ENCODE data around the gene DRC3. TPM values are rescaled to one million over a fixed set of nuclear protein-coding genes. Genes with fewer than 3 reads are reported as not detected.

Gene DRC3
- total RNA-seq, 1 donor from 2014 or later, result 0.74 TPM

DNA sequence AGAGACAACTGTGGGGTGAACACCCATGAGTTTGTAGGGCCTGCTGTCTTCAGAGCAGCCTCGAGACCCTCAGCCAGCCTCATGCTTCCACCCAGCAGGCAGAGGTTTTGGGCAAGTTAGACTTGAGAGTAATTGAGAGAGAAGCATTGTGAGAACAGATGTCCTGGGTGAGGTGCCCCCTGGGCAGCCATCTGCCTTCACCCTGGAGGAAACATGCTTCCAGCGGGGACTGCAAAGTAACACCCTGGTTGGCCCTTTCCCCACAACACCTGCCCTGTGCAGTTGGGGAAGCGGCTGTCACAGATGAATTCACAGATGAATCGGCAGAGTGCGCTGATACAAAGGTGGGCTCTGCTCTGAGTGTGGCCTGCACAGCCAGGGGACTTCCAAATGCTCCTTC is 42.9 kb downstream of the DRC3 start:
- no peaks in the 10 kb centered on the region for H3K27me3 ChIP-seq
- H3K9me3 ChIP-seq, result no peaks in the 10 kb centered on the region
- intact Hi-C loops (cut with DNase I), result no loop called here
- no peak for TF ChIP-seq POLR2A (IDR thresholded peaks at IDR 0.05)
- no peak for TF ChIP-seq POLR2AphosphoS5 (IDR thresholded peaks at IDR 0.05; ENCODE audit: insufficient read depth in 1 of 2, low read depth in 1 of 2)
- TF ChIP-seq, protein P1, sequence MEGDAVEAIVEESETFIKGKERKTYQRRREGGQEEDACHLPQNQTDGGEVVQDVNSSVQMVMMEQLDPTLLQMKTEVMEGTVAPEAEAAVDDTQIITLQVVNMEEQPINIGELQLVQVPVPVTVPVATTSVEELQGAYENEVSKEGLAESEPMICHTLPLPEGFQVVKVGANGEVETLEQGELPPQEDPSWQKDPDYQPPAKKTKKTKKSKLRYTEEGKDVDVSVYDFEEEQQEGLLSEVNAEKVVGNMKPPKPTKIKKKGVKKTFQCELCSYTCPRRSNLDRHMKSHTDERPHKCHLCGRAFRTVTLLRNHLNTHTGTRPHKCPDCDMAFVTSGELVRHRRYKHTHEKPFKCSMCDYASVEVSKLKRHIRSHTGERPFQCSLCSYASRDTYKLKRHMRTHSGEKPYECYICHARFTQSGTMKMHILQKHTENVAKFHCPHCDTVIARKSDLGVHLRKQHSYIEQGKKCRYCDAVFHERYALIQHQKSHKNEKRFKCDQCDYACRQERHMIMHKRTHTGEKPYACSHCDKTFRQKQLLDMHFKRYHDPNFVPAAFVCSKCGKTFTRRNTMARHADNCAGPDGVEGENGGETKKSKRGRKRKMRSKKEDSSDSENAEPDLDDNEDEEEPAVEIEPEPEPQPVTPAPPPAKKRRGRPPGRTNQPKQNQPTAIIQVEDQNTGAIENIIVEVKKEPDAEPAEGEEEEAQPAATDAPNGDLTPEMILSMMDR (IDR thresholded peaks at IDR 0.05), result no peak
- H3K4me1 ChIP-seq, result no peaks in the 10 kb centered on the region
- peaks cover 0 to 10% of the 10 kb centered on the region in 2 donors for H3K36me3 ChIP-seq
- no peak overlapping the region for H3K4me3 ChIP-seq
- DNase-seq (ENCODE audit: extremely low spot score in 2 of 2), result no peak
- no peak overlapping the region for H3K27ac ChIP-seq

DNA sequence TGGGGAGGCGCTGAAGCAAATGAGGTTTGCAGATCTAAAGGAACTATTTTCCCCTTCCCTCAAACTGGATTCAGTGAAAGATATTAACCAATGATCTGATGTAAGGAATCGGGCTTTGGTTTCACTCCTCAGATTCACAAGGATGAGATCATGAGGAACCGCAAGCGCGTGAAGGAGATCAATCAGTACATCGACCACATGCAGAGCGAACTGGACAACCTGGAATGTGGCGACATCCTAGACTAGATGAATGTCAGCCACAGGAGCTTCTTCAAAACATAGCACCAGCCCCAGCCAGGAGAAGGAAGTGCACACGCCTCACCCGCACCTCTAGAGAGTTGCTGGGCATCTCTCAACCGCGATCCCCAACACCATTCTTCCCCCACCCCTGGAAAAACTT is 43.8 kb downstream of the DRC3 start:
- DNase-seq (ENCODE audit: extremely low spot score in 2 of 2), result no peak
- Histone ChIP-seq H3K27ac (no peak overlapping the region), H3K36me3 (peaks cover 0 to 16% of the 10 kb centered on the region in 2 donors), H3K4me3 (no peak overlapping the region), H3K4me1 (no peaks in the 10 kb centered on the region), H3K9me3 (no peaks in the 10 kb centered on the region), H3K27me3 (no peaks in the 10 kb centered on the region)
- TF ChIP-seq POLR2A (IDR thresholded peaks at IDR 0.05), result no peak
- no peak for TF ChIP-seq POLR2AphosphoS5 (IDR thresholded peaks at IDR 0.05; ENCODE audit: insufficient read depth in 1 of 2, low read depth in 1 of 2)
- TF ChIP-seq, protein P1 (IDR thresholded peaks at IDR 0.05), result no peak
- intact Hi-C loops (cut with DNase I), result no loop called here

DNA sequence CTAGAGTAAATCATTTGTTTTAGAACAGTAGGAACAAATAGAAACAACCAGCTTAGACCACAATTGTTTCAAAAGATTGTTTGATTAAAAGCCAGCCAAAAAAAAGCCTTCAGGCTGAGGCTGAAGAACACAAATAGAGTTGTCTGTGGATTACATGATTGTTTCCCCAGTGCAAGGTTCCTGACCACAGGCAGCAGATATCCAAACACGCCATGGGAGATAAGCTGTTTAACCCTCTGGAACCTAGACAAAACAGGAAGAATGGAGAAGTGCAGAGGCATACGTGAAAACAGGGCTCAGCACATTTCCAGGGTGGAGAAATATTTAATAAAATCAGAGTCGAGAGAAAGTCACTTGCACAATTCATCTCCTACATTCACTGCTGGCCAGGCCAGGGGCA is 45.3 kb downstream of the DRC3 start:
- no peak overlapping the region for H3K4me3 ChIP-seq
- H3K36me3 ChIP-seq, result peaks cover 0 to 20% of the 10 kb centered on the region in 2 donors
- H3K27ac ChIP-seq, result no peak overlapping the region
- no peaks in the 10 kb centered on the region for H3K4me1 ChIP-seq
- no peak for DNase-seq (ENCODE audit: extremely low spot score in 2 of 2)
- H3K9me3 ChIP-seq, result no peaks in the 10 kb centered on the region
- intact Hi-C loops (cut with DNase I), result no loop called here
- TF ChIP-seq POLR2AphosphoS5 (IDR thresholded peaks at IDR 0.05; ENCODE audit: insufficient read depth in 1 of 2, low read depth in 1 of 2) (no peak), POLR2A (IDR thresholded peaks at IDR 0.05) (no peak)
- TF ChIP-seq, protein P1 (IDR thresholded peaks at IDR 0.05), result no peak
- no peaks in the 10 kb centered on the region for H3K27me3 ChIP-seq

DNA sequence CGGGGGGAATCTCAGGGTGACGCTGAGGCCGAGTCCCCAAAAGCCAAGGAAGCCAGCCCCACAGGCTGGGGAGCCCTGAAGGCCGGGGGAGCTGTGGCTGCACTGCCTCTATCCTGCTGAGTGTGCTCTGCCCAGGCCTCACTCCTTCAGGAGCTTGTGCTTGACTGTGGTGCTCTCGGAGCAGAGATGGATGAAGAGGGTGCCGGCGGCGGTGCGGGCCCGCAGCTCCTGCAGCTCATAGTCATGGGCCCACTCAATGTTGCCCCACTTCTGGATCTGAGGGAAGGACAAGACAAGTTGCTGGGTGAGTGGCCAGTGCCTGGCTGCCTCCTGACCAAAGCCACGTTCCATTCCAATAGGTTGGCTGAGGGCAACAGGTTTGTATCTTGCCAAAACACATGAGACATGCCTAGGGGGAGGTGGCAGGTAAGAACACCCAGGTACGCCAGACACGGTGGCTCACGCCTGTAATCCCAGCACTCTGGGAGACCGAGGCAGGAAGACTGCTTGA is 45.8 kb downstream of the DRC3 start:
- Histone ChIP-seq H3K27me3 (no peaks in the 10 kb centered on the region), H3K4me3 (no peak overlapping the region), H3K27ac (no peak overlapping the region), H3K9me3 (no peaks in the 10 kb centered on the region), H3K36me3 (peaks cover 0 to 20% of the 10 kb centered on the region in 2 donors), H3K4me1 (no peaks in the 10 kb centered on the region)
- intact Hi-C loops (cut with DNase I), result no loop called here
- DNase-seq (ENCODE audit: extremely low spot score in 2 of 2), result no peak
- TF ChIP-seq POLR2A (IDR thresholded peaks at IDR 0.05), result no peak
- TF ChIP-seq POLR2AphosphoS5 (IDR thresholded peaks at IDR 0.05; ENCODE audit: insufficient read depth in 1 of 2, low read depth in 1 of 2), result no peak
- TF ChIP-seq, protein P1 (IDR thresholded peaks at IDR 0.05), result no peak

DNA sequence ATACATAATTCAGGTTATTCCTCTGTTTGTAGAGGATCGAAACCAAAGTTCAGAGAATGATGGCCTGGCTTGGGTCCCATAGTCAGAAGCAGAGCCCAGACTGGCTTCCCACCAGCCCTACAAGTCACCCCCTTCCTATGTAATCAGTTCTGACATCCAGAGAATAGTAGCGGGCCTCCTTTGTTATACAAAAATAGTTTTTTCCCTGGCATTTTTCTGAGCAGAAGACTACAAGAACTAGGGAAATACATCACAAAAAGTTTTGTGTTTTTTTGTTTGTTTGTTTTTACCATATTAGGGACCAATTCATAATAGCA is 47.1 kb downstream of the DRC3 start:
- Histone ChIP-seq H3K36me3 (peaks cover 0 to 20% of the 10 kb centered on the region in 2 donors), H3K4me3 (no peak overlapping the region), H3K9me3 (no peaks in the 10 kb centered on the region), H3K4me1 (no peaks in the 10 kb centered on the region), H3K27me3 (no peaks in the 10 kb centered on the region), H3K27ac (no peak overlapping the region)
- TF ChIP-seq POLR2AphosphoS5 (IDR thresholded peaks at IDR 0.05; ENCODE audit: insufficient read depth in 1 of 2, low read depth in 1 of 2) (no peak), POLR2A (IDR thresholded peaks at IDR 0.05) (no peak)
- TF ChIP-seq, protein P1 (IDR thresholded peaks at IDR 0.05), result no peak
- DNase-seq (ENCODE audit: extremely low spot score in 2 of 2), result no peak
- intact Hi-C loops (cut with DNase I), result no loop called here

All from vagina (tissue), 2 donors.